GM15510 (cell line): ENCODE results near the gene AQP9.

ENCODE experiments used
- POLR2A ChIP-seq: IDR thresholded peaks from 3 replicates; pipeline ENCODE4 v1.6.1; 2011; ENCODE audit warnings: borderline replicate concordance; ENCODE audit not compliant: insufficient read length; ENCODE audit errors: extremely low read depth

The AQP9 gene

DNA sequence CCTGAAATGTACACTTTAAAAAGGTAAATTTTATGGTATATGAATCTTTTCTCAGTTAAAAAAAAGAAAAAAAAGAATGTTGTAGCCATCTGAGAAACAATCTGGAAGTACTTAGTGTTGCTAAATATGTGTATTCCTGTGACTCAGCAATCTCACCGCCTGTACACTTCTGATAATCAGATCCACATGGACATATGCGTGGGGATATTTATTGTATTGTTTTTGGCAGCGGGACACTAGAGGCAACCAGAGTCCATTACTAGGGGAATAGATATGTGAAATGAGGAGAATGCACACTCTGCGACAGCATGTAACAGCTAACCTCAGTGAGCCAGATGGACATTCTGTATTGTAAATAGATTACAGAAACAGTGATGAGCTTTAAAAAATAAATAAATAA, 65.4 kb downstream of the AQP9 start:
- TF ChIP-seq POLR2A = no peak

DNA sequence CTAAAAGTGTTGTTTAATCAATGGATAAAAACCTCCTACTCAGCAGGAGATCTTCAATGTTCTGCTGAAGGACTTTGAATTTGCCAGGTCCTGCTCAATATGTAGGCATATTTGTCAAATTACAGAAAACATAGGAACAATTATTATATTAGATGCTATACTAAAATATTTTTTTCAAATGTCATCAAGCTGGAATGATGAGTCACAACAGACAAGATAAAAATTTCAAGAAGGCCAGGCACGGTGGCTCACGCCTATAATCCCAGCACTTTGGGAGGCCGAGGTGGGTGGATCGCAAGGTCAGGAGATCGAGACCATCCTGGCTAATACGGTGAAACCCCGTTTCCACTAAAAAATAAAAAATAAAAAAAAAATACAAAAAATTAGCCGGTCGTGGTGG, 68.0 kb downstream of the AQP9 start:
- TF ChIP-seq POLR2A = no peak

DNA sequence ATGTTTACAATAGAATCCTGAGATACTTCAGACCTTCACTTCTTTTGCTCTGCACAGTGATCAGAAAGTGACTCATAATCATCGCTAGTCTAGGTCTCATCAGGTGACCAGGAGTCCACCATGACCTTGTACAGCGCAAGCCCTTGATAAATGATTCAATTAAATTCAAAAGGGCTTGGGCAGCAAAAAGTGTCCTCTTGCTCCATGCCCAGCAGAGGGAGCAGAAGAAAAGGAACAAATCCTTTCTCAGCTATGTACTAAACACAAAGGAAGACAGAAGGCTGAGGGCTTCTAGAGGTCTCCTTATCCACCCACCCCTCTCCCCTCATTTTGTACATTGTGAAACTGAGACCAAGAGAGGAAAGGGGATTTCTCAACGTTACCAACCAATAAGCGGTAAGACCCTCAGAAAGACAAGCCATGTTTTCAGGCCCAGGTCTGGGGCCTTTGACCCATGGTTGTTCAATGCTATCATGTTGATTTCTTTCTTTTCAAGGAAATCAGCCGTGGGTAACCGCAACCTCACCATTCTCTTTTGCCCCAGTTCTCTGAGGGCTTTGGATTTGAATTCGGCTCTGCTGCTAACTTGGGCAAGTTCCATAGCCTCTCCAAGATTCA, 74.8 kb downstream of the AQP9 start:
- no peak for TF ChIP-seq POLR2A

DNA sequence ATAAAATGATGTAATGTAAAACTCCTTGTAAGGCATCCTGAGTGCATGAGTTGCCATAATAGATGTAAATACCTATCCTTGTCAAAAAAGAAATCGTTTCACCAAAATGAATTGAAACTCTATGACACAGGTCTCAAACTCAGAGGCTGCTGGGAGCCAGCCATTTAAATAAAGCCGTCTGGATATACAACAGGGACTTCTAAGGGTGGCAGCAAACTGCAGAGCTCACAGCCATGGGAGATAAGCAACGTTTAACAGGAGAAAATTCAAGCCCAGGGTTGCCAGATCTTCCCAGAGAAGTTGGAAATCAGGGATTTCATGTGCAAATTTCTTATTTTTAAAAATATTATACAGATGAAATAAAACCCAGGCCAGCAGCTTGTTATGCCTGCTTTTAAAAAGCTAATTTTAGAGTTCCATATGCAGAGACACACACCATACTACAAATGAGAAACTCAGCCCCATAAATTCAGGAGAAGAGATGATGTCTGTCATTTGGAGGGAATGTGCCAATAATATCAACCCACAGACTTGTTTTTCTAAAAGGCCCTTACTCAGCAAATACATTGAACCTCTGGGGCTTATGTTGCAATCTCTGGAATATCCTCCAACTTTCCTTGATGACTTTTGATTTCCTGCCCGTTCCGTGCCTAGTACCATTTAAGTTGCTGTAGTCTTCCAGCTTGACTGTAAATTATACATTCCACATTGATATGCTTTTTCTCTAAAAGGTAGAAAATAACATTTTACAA, 75.6 kb downstream of the AQP9 start:
- no peak for TF ChIP-seq POLR2A

DNA sequence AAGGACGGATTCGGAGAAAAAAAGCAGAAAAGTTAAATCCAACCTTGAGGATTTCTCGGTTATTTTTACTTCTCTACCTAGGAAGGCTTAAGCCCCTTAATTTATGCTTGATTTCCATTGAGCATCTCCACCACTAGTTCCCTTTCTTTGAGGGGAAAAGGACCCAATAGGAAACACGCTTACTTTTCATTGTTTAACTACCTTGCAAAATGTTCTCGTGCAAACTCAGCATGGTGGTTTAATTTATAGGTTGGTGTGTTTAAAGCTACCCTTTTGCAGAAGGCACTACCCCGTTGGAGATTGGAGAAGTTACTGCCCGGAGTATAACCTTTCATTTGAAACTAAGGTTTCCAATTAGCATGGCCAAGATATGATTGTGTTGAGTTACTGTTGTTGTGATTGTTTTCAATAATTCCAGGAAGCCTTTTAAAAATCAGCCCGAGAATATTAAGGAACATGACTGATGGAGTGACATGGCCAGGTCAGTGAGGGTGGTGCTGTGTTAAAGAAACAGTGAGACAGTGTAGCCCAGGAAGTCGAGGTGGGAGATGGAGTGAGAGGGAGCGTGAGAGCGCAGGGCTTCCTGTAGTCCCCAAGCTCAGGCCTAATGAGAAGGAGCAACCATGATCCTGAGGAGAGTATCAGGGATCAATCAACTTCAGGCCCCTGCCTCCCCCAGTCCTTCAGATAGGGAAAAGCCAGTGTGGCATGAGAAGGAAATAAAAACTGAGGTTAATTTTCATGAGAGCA, 76.6 kb downstream of the AQP9 start:
- no peak for TF ChIP-seq POLR2A

DNA sequence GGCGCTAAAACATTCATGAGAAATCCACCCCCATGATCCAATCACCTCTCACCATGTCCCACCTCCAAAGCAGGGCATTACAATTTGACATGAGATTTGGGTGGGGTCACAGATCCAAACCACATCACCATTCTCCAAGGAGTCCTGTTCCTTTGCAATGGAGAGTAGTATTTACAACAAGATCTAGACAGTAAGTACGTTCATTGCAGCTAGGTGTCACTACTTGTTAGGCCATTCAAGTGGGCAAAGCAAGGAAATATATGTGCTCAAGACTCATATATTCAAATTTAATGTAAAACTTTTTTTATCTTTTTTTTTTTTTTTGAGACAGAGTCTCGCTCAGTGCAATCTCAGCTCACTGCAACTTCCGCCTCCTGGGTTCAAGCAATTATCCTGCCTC, 79.3 kb downstream of the AQP9 start:
- no peak for TF ChIP-seq POLR2A

DNA sequence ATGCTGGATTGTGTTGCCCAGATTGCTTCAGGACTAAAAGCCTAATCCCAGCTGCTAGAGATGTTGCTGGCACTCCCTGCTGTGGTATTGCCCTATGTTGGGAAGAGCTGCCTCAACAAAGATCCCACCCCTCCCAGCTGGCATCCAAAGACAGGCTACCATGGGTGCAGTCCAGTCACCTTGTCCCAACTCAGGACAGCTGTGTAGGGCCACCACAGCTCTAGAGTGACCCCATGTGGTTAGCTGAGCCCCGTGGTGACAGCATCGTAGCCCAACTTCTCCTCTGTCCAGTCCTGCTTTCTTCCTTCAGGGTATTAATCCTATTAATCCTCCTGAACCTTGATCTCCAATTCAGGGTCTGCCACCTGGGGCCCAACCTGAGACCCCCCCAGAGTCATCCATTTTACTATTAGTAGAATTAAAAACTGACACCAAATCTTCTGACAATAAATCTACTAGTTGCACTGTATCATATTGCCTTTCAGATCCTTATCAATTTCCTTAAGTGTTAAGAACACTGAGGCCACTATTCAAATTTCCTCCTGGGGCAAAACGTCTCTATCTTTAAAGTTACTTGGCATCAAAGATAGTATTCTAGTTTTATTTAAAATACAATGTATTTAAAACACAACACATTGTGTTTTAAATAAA, 83.5 kb downstream of the AQP9 start:
- TF ChIP-seq POLR2A = no peak

DNA sequence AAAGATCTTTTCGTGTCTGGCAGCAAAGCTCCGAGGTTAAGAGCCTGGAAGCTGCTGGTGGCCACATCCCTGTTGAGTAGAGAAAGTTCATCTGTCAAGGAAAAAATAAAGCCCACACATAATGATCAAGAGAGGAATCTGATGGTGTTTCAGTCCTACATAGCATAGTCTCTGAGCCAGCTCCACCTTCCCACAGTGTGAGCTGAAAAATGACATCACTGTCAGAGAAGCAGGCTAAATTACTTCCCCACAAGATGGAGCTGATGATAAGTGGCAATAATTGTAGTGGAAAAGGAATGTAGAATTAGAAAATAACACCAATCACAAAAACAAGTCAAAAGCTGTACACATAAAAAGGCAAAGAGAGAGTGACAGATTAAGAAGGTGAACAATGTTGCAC, 84.5 kb downstream of the AQP9 start:
- no peak for TF ChIP-seq POLR2A

DNA sequence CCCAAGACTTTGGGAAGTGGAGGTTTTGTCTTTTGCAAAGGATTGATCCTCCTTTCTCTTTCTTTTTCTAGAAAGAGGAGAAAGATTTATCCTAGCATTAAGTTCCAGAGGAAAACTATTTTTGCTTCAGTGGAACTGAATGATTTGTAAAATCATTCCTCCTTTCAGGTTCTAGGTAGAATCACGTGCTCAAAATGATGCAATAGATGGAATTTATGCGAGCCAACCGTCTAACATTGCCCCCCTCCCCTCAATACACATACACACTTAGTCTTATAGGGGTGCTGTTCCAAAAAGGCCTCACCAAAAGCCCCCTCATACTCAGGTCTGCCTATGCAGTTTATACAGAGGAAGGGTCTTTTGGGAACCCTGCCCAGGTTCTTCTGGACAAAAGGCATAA, 85.3 kb downstream of the AQP9 start:
- TF ChIP-seq POLR2A = no peak

DNA sequence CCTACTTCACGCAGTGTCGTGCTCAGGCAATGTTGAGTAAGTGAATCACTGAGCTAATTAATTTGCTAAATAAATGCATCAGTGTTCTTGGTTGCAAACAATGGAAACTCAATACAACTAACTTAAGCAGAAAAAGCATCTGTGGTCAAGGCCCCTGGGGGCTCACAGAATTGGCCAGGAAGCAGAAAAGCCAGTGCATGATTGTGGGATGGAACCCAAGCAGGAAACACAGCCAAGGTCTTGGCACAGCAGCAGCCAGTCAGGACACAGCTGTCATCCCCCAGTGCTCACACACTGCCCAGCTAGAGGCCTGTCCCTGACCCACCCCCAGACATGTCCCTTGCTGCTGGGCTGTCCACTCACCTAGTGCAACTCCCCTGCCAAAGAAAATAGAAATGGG, 85.9 kb downstream of the AQP9 start:
- no peak for TF ChIP-seq POLR2A

DNA sequence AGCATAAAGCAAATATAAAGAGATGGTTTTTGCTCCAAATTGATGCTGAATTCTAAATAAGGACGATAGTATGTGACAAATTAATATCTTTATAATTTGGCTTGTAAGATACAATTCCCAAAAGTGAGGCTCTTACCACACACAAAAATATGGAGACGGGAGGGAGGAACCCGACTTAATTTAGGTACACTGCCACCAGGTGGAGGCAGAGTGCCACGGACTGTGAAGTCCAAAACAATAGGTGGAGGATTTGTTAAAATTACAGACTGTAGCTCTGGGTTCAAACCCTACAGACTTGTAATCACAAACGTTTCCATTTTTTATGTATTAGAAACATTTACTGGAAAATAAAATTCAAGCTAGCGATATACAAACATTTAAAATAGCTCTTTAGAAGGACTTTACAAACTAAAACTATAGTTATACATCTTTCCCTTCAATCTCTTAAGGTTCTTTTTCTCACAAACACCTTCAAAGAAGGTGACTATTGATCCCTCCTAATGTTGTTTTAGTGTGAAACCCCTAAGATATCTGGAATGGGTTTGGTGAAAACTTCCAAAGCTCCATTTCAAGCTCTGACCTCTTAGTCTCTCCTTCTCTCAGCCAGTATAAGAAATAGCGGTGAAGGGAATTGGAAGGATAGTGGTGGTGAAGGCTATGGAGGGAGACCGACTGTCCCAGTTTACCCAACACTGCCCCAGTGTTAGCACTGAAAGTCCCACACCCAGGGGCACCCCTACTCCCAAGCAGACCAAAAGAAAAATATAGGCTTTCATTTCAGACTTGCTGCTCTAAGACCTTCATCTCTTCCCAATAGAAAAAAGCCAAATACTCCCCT, 89.7 kb downstream of the AQP9 start:
- no peak for TF ChIP-seq POLR2A

DNA sequence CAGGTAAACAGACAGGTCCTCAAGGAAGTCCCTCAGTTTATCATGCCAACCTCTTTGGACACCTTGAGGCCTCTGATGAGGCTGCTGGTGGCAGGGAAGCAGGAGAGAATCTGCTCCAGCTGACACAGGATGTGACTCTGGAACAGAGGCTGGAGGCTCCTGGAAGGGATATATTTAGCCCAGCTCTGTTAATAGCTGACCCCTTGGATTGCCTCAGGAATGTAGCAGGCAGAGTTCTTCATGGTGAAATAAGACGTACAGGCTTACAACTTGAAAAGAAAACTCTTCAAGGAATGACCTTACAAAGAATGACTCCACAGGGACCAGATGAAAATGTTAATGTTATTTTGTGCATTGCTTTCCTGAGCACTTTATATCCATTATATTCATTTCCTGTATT, 90.5 kb downstream of the AQP9 start:
- TF ChIP-seq POLR2A = no peak

DNA sequence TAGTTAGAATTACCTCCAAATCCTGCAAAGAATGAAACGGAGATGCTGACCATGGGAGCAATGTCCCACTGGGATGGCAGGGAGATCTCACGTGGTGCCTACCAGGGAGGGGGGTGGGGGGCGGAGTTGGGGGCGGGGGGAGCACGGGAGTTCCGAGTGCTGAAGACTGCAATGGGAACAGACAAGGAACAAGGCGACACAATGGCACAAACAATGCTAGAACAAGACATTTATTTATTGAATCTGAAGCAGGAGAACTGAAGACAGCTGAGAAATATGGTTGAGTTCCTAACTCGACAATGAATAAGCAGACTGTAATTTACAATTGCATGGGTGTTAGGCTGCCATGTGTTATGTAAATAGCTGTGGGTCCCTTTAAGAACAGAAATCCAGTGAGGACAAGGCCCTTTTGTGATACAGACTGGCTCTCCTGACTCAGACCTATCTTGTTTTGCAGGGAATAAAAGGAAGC, 91.2 kb downstream of the AQP9 start:
- no peak for TF ChIP-seq POLR2A
